GM12878 (cell line): ENCODE data around the gene PKLR. TPM values are rescaled to one million over a fixed set of nuclear protein-coding genes. Genes with fewer than 3 reads are reported as not detected.

Source experiments
- ATAC-seq: fragments of 200-7000 bp; cut with Tn5 transposase; 3 replicates; pipeline ENCODE4 v1.9.1; 2020; ENCODE audit warnings: mild to moderate bottlenecking, moderate library complexity
- BruUV-seq: library from RNA; stranded (reverse); fragments of 400-500 nt; replicated peaks from 2 replicates; lab custom pipeline; 2021; lab: Mats Ljungman, UMichigan
- CTCF ChIA-PET: fragments of 300-600 bp; sonication (Branson Sonifier 250); formaldehyde crosslinking; extraction: SDS; loops from one replicate; lab custom pipeline; 2021; ENCODE audit warnings: inconsistent platforms; lab: Yijun Ruan, JAX
- POLR2A ChIA-PET: fragments of 350-600 bp; formaldehyde crosslinking; extraction: SDS; loops from one replicate; lab custom pipeline; 2021; ENCODE audit warnings: inconsistent platforms; lab: Charles Lee
- RAD21 ChIA-PET: fragments of 300-600 bp; sonication (Branson Sonifier 250); formaldehyde crosslinking; loops from one replicate; lab custom pipeline; 2023; ENCODE audit warnings: antibody characterized with exemption; ENCODE audit not compliant: unreplicated experiment; lab: Charles Lee
- SMC1A ChIA-PET: fragments of 300-600 bp; sonication (Branson Sonifier 250); formaldehyde crosslinking; loops from one replicate; lab custom pipeline; 2023; ENCODE audit not compliant: unreplicated experiment, uncharacterized antibody; lab: Charles Lee
- DNase-seq: peaks from one replicate; pipeline ENCODE4 v3.0.0-alpha.2; 2011; ENCODE audit warnings: low read depth, low spot score
- FAIRE-seq: peaks from 3 replicates; lab custom pipeline; 2011; peaks lifted over from hg19 to GRCh38; lab: Jason Lieb, UNC
- H2AFZ ChIP-seq: 2 replicates; pipeline ENCODE4 v1.6.0; 2011; ENCODE audit warnings: low read depth, low read length, control low read depth; ENCODE audit not compliant: control insufficient read depth
- H3K27ac ChIP-seq: 2 replicates; pipeline ENCODE4 v1.5.1; 2011; ENCODE audit warnings: control low read depth; ENCODE audit not compliant: control insufficient read depth, insufficient read depth
- H3K27me3 ChIP-seq, 2 experiments: replicated peaks in 1 of 2; 2 replicates each; pipeline versions ENCODE4 v1.6.0 to v1.6.1; 2011; ENCODE audit warnings: low read length in 1 of 2; ENCODE audit not compliant: control insufficient read depth in 2 of 2, insufficient read depth in 2 of 2
- H3K36me3 ChIP-seq, 2 experiments: 2 replicates each; pipeline ENCODE4 v1.5.1; 2011; ENCODE audit warnings: low read length in 1 of 2; ENCODE audit not compliant: control insufficient read depth in 2 of 2, insufficient read depth in 2 of 2
- H3K4me1 ChIP-seq: 2 replicates; pipeline ENCODE4 v1.6.1; 2011; ENCODE audit warnings: mild to moderate bottlenecking, low read length, moderate library complexity, mixed read lengths; ENCODE audit not compliant: control insufficient read depth, insufficient read depth
- H3K4me2 ChIP-seq: 2 replicates; pipeline ENCODE4 v1.6.0; 2011; ENCODE audit warnings: control low read depth; ENCODE audit not compliant: control insufficient read depth, insufficient read depth
- H3K4me3 ChIP-seq: fragments of 200-600 bp; sonication (generic); 2 replicates; pipeline ENCODE4 v1.5.1; 2016
- H3K79me2 ChIP-seq: 2 replicates; pipeline ENCODE4 v1.6.0; 2011; ENCODE audit warnings: low read length; ENCODE audit not compliant: control insufficient read depth, insufficient read depth
- H3K9ac ChIP-seq: 2 replicates; pipeline ENCODE4 v1.8.0; 2011; ENCODE audit warnings: low read length, control low read depth, mixed read lengths; ENCODE audit not compliant: control insufficient read depth, insufficient read depth
- H3K9me3 ChIP-seq: replicated peaks from 3 replicates; pipeline ENCODE4 v1.5.1; 2011; ENCODE audit warnings: mild to moderate bottlenecking, low read length; ENCODE audit not compliant: control insufficient read depth, insufficient read depth
- H4K20me1 ChIP-seq: 2 replicates; pipeline ENCODE4 v1.6.0; 2011; ENCODE audit not compliant: control insufficient read depth, insufficient read depth
- CREB1 ChIP-seq: IDR thresholded peaks from 2 replicates; pipeline ENCODE4 v1.6.1; 2012; ENCODE audit warnings: low read depth, mild to moderate bottlenecking, inconsistent platforms
- HDAC6 ChIP-seq: fragments of 200-600 bp; sonication (generic); IDR thresholded peaks from one replicate; pipeline ENCODE4 v1.8.0; 2017; ENCODE audit warnings: antibody characterized with exemption; ENCODE audit not compliant: unreplicated experiment
- HDGF ChIP-seq: fragments of 450-650 bp; IDR thresholded peaks from 2 replicates; pipeline ENCODE4 v1.6.1; 2016; ENCODE audit warnings: antibody characterized with exemption
- IKZF2 ChIP-seq, 2 experiments: fragments of 450-650 bp; IDR thresholded peaks; 2 replicates each; pipeline ENCODE4 v1.6.1; 2017; ENCODE audit warnings: mild to moderate bottlenecking in 2 of 2, moderate library complexity in 2 of 2
- MXI1 ChIP-seq: fragments of 150-350 bp; IDR thresholded peaks from 2 replicates; pipeline ENCODE4 v1.6.1; 2011; ENCODE audit warnings: low read depth, mild to moderate bottlenecking, inconsistent platforms, low read length, improper control_type of control experiment
- MYB ChIP-seq: fragments of 150-350 bp; IDR thresholded peaks from 2 replicates; pipeline ENCODE4 v1.6.1; 2014; ENCODE audit warnings: mild to moderate bottlenecking, low read depth, low read length, borderline replicate concordance
- NFXL1 ChIP-seq: fragments of 450-650 bp; IDR thresholded peaks from 2 replicates; pipeline ENCODE4 v1.6.1; 2017; ENCODE audit warnings: antibody characterized with exemption, mild to moderate bottlenecking, borderline replicate concordance
- RCOR1 ChIP-seq: conservative IDR thresholded peaks from 2 replicates; pipeline ENCODE4 v1.6.1; 2012; ENCODE audit warnings: low read depth, low read length, improper control_type of control experiment
- RFX5 ChIP-seq: IDR thresholded peaks from 2 replicates; pipeline ENCODE4 v1.6.1; 2011; ENCODE audit warnings: low read depth, low read length, improper control_type of control experiment
- SMAD1 ChIP-seq: fragments of 450-650 bp; IDR thresholded peaks from 2 replicates; pipeline ENCODE4 v1.6.1; 2018; ENCODE audit warnings: mild to moderate bottlenecking, low read depth; ENCODE audit not compliant: partially characterized antibody
- SMC3 ChIP-seq: IDR thresholded peaks from 2 replicates; pipeline ENCODE4 v1.6.1; 2011; ENCODE audit warnings: low read length, improper control_type of control experiment, borderline replicate concordance
- TBL1XR1 ChIP-seq: IDR thresholded peaks from 2 replicates; pipeline ENCODE4 v1.6.1; 2012; ENCODE audit warnings: low read depth, low read length, improper control_type of control experiment
- USF1 ChIP-seq: IDR thresholded peaks from 2 replicates; pipeline ENCODE4 v1.6.1; 2011; ENCODE audit warnings: borderline replicate concordance, low read depth, mild to moderate bottlenecking, moderate library complexity, mixed read lengths, low read length; ENCODE audit not compliant: insufficient read depth; ENCODE audit errors: extremely low read length
- YBX1 ChIP-seq: fragments of 450-650 bp; IDR thresholded peaks from 2 replicates; pipeline ENCODE4 v1.6.1; 2016; ENCODE audit warnings: antibody characterized with exemption
- ZBTB33 ChIP-seq: fragments of 450-650 bp; IDR thresholded peaks from 2 replicates; pipeline ENCODE4 v1.6.1; 2017; ENCODE audit warnings: mild to moderate bottlenecking
- WGBS: methylation state at CpG from one replicate; pipeline ENCODE4 v1.1.6; 2016; ENCODE audit warnings: low lambda C conversion rate; ENCODE audit not compliant: insufficient replicate concordance, insufficient coverage; ENCODE audit errors: missing lambda C conversion rate; 5-methylcytosine and 5-hydroxymethylcytosine counted together
- in situ Hi-C: fragments of 300-500 bp; cut with MboI; formaldehyde crosslinking; loops from 9 replicates; pipeline ENCODE4 v1.14.3; 2018; ENCODE audit warnings: mixed read lengths
- intact Hi-C: fragments of 100-400 bp; cut with micrococcal nuclease; formaldehyde crosslinking; loops from one replicate; pipeline ENCODE4 v1.14.2; 2022; ENCODE audit not compliant: unreplicated experiment
- polyA plus RNA-seq, 11 experiments: library from polyadenylated mRNA; depleted of rRNA in 4 of 11; unstranded in 6 of 11; stranded (reverse) in 5 of 11; fragments of >200 nt; fragmentation: Nextera tagmentation in 4 of 11; fragmentation: Illumina TruSeq in 1 of 11; extraction: Ambion mirVana in 4 of 11; extraction: Trizol in 1 of 11; gene quantifications; 1 replicate in 1 of 11; 2 replicates in 10 of 11; pipeline versions ENCODE4 v1.2.1 to v1.2.3, GENCODE V29; 2011 to 2016; ENCODE audit warnings: inconsistent platforms in 2 of 11, missing spikeins in 2 of 11, low read depth in 1 of 11
- total RNA-seq, 4 experiments: library from RNA; depleted of rRNA in 3 of 4; stranded (reverse); fragments of >200 nt in 3 of 4; fragmentation: Illumina TruSeq in 1 of 4; extraction: Trizol in 1 of 4; gene quantifications; 2 replicates each; pipeline versions ENCODE4 v1.2.1 to v1.2.3, GENCODE V29; 2013 to 2021
- TF ChIP-seq, protein P1 (sequence below): IDR thresholded peaks from 2 replicates; pipeline ENCODE4 v1.6.1; 2011; ENCODE audit warnings: low read depth, low read length, improper control_type of control experiment, borderline replicate concordance
- TF ChIP-seq, protein P2 (sequence below): fragments of 450-650 bp; IDR thresholded peaks from 2 replicates; pipeline ENCODE4 v1.6.1; 2018; ENCODE audit warnings: mild to moderate bottlenecking, low read depth, moderate library complexity; ENCODE audit not compliant: partially characterized antibody

The PKLR gene
- total and polyA plus RNA-seq, 10 of the 15 experiments (the other 5 are each of a cell fraction or from before 2014, with no cell fraction given) = 0.04 to 0.15 (median 0.08) TPM; not detected in 7

DNA sequence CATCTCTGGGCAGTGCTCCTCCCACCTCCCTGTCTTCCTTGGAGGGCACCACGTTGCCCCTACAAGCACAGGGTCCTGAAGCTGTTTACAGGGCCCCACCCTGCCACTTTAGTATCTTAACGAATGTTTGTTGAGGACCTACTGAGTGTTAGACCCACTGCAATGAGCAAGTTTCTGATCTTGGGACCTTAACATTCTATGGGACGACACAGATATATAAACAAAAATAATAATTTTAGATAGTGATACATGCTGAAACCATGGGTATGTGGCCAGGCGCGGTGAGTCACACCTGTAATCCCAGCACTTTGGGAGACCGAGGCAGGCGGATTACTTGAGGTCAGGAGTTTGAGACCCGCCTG, 56.1 kb downstream of the PKLR start:
- Histone ChIP-seq H3K4me1 (peaks cover 14% of the 10 kb centered on the region), H3K4me2 (peak overlapping the region; percentile 85), H3K27ac (peak overlapping the region; percentile 79), H3K27me3 (no peaks in the 10 kb centered on the region), H4K20me1 (no peaks in the 10 kb centered on the region), H2AFZ (peak overlapping the region; percentile 97), H3K4me3 (peak overlapping the region; percentile 65; the same call in 1 of the 2 replicates), H3K79me2 (peaks cover 13% of the 10 kb centered on the region), H3K9ac (peak overlapping the region; percentile 76), H3K9me3 (no peaks in the 10 kb centered on the region), H3K36me3 (no peaks in the 10 kb centered on the region)
- WGBS = 78% methylated on average over 8 of the region's 8 CpGs
- DNase-seq (no peak), ATAC-seq (no peak), FAIRE-seq (no peak)
- ChIA-PET CTCF (interaction anchor here (0.9 to 5.5 kb wide), 8 partner anchors 9 to 79 kb away, joined by 3 to 26 read pairs (median 6); partner anchors contain the start of genes KRTCAP2, MTX1 and THBS3), RAD21 (interaction anchor here (1.1 kb wide), 1 partner anchor 79 kb away, joined by 4 read pairs; no protein-coding TSS in a partner anchor), POLR2A (interaction anchor here (0.8 to 2.6 kb wide), 9 partner anchors 10 to 79 kb away, joined by 3 to 12 read pairs (median 5); partner anchors contain the start of genes CLK2, ENTREP3, KRTCAP2 and SCAMP3), SMC1A (interaction anchor here (1.6 to 2.4 kb wide), 2 partner anchors 38 to 78 kb away, joined by 4 to 9 read pairs; partner anchors contain the start of genes MTX1 and THBS3)
- no TSS peak for BruUV-seq
- intact Hi-C loops = no loop called here
- in situ Hi-C loops = no loop called here
- TF ChIP-seq MYB (no peak), IKZF2 (IDR thresholded peaks at IDR 0.05) (no peak), TBL1XR1 (no peak), MXI1 (no peak), RCOR1 (no peak), YBX1 (no peak), USF1 (no peak), RFX5 (no peak), ZBTB33 (no peak), NFXL1 (no peak), HDGF (no peak), SMC3 (no peak), SMAD1 (no peak), CREB1 (no peak), HDAC6 (no peak)
- TF ChIP-seq, protein P1, sequence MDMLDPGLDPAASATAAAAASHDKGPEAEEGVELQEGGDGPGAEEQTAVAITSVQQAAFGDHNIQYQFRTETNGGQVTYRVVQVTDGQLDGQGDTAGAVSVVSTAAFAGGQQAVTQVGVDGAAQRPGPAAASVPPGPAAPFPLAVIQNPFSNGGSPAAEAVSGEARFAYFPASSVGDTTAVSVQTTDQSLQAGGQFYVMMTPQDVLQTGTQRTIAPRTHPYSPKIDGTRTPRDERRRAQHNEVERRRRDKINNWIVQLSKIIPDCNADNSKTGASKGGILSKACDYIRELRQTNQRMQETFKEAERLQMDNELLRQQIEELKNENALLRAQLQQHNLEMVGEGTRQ = no peak
- TF ChIP-seq, protein P2, sequence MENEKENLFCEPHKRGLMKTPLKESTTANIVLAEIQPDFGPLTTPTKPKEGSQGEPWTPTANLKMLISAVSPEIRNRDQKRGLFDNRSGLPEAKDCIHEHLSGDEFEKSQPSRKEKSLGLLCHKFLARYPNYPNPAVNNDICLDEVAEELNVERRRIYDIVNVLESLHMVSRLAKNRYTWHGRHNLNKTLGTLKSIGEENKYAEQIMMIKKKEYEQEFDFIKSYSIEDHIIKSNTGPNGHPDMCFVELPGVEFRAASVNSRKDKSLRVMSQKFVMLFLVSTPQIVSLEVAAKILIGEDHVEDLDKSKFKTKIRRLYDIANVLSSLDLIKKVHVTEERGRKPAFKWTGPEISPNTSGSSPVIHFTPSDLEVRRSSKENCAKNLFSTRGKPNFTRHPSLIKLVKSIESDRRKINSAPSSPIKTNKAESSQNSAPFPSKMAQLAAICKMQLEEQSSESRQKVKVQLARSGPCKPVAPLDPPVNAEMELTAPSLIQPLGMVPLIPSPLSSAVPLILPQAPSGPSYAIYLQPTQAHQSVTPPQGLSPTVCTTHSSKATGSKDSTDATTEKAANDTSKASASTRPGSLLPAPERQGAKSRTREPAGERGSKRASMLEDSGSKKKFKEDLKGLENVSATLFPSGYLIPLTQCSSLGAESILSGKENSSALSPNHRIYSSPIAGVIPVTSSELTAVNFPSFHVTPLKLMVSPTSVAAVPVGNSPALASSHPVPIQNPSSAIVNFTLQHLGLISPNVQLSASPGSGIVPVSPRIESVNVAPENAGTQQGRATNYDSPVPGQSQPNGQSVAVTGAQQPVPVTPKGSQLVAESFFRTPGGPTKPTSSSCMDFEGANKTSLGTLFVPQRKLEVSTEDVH = no peak
